Memory B cell (primary cell): ENCODE results near the gene AOPEP.

Experiments used
- ATAC-seq: fragments of 150-1000 bp; cut with Tn5 transposase; 2 replicates; pipeline ENCODE4 v1.10.0; 2021; ENCODE audit warnings: low read depth, mild to moderate bottlenecking, moderate library complexity
- DNase-seq, 2 donors: peaks; one replicate each; pipeline ENCODE4 v3.0.0; 2022; ENCODE audit warnings: low spot score in 2 of 2
- H3K27ac Mint-ChIP-seq: one replicate; pipeline ENCODE4 v1.8.0; 2022; ENCODE audit warnings: mild to moderate bottlenecking, moderate library complexity, mixed read lengths
- H3K27me3 Mint-ChIP-seq: one replicate; pipeline ENCODE4 v1.8.0; 2022; ENCODE audit warnings: mixed read lengths
- H3K36me3 Mint-ChIP-seq: one replicate; pipeline ENCODE4 v1.8.0; 2022; ENCODE audit warnings: mild to moderate bottlenecking, mixed read lengths
- H3K4me1 Mint-ChIP-seq: one replicate; pipeline ENCODE4 v1.8.0; 2022; ENCODE audit warnings: mixed read lengths
- H3K4me3 Mint-ChIP-seq: one replicate; pipeline ENCODE4 v1.8.0; 2022; ENCODE audit warnings: mild to moderate bottlenecking, moderate library complexity, mixed read lengths
- H3K9me3 Mint-ChIP-seq: one replicate; pipeline ENCODE4 v1.8.0; 2022; ENCODE audit warnings: mixed read lengths

The AOPEP gene

GRCh38 chr9:94915476-94916450, 189.3 kb downstream of the AOPEP start:
- Mint-ChIP-seq H3K9me3 (no peaks in the 10 kb centered on the region), H3K4me3 (no peak overlapping the region), H3K4me1 (peaks cover 5% of the 10 kb centered on the region), H3K36me3 (peaks cover 5% of the 10 kb centered on the region), H3K27ac (peak overlapping the region; percentile 18), H3K27me3 (no peaks in the 10 kb centered on the region)
- ATAC-seq (no peak), DNase-seq (no peak)

DNA sequence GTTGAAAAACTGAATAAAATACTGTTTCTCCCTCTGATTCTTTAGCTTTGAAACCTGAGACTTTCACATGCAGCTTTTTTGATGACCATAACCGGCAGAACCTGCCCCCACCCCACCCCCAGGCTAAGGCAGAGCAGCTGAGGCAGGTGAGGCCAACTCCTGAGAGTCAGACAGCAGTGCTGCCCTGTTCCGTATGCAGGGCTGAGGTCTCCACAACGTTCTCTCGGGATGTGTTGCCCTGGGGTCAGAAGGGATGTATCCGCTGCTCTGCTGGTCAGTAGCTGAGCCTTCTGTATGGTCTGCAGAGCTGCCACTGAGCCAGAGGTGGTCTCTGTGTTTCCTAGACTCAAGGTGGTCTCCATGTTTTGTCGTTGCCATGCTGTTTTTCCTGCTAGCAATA, 190.5 kb downstream of the AOPEP start:
- no peak for DNase-seq

DNA sequence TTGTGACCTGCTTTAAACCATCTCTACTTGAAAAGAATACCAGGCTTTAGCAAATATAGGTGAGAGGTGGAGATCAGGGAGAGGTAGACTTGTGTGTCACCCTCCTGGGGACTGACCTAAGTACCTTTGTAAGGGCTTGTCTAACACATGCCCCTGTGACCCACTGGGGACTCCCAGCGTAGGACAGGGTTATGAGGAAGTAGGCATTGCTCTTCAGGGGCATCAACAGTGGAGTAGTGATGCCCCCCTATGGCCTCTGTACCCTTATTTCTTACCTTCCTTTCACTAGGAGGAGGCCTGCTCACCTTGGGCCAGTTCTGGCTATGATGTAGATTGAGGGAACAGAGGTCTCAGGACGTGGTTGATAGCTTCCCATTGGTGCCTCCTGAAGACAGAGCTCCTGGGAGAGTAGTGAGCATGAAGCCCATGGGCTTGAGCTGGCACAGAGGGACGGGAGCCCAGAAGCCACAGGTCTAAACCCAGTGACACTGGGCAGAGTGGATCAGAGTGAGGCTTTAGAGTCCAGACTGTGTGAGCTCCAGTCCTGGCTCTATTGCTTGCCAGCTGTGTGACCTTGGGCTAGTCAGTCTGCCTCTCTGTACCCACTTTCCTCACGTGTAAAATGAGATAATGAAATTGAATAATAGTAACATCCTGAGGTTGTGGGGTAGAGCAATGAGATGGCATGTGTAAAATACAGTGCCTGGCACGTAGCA, 191.7 kb downstream of the AOPEP start:
- no peaks in the 10 kb centered on the region for H3K9me3 Mint-ChIP-seq
- peaks cover 9% of the 10 kb centered on the region for H3K4me1 Mint-ChIP-seq
- H3K36me3 Mint-ChIP-seq, result peaks cover 8% of the 10 kb centered on the region
- DNase-seq, result peak; percentile 19 to 32
- peak; percentile 95 for ATAC-seq
- no peak overlapping the region for H3K4me3 Mint-ChIP-seq
- H3K27ac Mint-ChIP-seq, result peak overlapping the region; percentile 43
- no peaks in the 10 kb centered on the region for H3K27me3 Mint-ChIP-seq

More for the DNA sequence above, 190.5 kb downstream of the AOPEP start:
- Mint-ChIP-seq H3K4me3 (no peak overlapping the region), H3K27me3 (no peaks in the 10 kb centered on the region), H3K4me1 (peaks cover 5% of the 10 kb centered on the region), H3K27ac (no peak overlapping the region), H3K9me3 (no peaks in the 10 kb centered on the region), H3K36me3 (peaks cover 5% of the 10 kb centered on the region)
- ATAC-seq, result no peak

GRCh38 chr9:94919376-94920098, 193.0 kb downstream of the AOPEP start:
- Mint-ChIP-seq H3K4me3 (no peak overlapping the region), H3K36me3 (peaks cover 10% of the 10 kb centered on the region), H3K4me1 (peaks cover 9% of the 10 kb centered on the region), H3K9me3 (no peaks in the 10 kb centered on the region), H3K27ac (no peak overlapping the region), H3K27me3 (no peaks in the 10 kb centered on the region)
- DNase-seq (no peak), ATAC-seq (no peak)

DNA sequence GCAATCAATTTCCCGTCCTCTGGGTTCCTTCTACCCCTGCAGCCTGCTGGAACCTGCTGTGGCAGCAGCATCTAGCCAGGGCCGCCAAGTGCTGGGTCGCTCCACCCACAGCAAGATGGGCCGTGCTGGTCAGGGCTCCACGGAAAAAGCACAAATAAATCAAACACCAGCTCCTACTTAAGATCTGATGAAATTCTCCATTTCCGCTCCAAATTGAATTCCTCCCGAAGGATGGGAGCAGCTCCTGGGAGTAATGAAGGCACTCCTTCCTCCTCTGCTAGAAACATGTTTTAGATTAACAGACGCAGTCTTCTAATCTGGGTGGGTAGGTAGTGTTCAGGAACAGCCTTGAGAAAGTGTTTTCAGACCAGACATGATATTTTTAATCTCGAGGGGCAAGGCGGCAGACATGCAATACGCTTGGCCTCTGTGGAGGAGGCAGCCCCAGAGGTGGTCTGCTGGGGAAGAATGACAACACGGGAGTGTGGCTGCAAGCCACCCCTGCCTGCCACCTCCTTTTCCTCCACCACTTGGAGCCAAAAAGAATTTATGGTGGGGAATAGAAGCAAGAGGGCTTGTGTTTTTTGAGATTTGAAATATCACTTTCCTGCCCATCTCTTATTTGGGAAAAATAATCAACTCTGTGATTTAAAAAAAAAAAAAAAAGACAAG, 194.1 kb downstream of the AOPEP start:
- DNase-seq, result no peak
- Mint-ChIP-seq H3K9me3 (no peaks in the 10 kb centered on the region), H3K27ac (no peak overlapping the region), H3K27me3 (no peaks in the 10 kb centered on the region), H3K36me3 (peaks cover 9% of the 10 kb centered on the region), H3K4me3 (no peak overlapping the region), H3K4me1 (peaks cover 9% of the 10 kb centered on the region)
- ATAC-seq, result no peak

DNA sequence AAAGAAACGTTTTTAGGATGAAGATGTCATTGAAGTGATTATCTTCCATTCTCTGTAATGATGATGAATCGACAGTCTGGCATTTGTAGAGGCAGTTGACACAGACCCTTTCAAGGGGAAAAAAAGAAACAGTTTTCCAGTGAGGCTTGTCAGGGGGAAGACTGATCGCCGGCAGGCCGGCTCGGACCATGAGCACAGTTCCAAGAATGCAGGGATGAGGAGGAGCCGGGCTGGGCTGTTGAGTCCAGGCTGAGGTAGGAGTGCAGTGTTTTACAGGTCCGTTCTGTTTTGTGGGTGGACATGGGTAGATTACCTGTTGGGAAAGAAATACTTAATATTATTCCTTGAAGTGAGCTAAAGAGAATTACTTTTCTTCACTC, 194.6 kb downstream of the AOPEP start:
- Mint-ChIP-seq H3K4me3 (no peak overlapping the region), H3K27ac (no peak overlapping the region), H3K4me1 (peaks cover 9% of the 10 kb centered on the region), H3K36me3 (peaks cover 13% of the 10 kb centered on the region), H3K27me3 (no peaks in the 10 kb centered on the region), H3K9me3 (no peaks in the 10 kb centered on the region)
- no peak for DNase-seq
- no peak for ATAC-seq

- no peak overlapping the region for H3K27ac Mint-ChIP-seq
- no peaks in the 10 kb centered on the region for H3K27me3 Mint-ChIP-seq
- DNase-seq, result no peak
- peaks cover 9% of the 10 kb centered on the region for H3K4me1 Mint-ChIP-seq
- no peak for ATAC-seq
- peaks cover 13% of the 10 kb centered on the region for H3K36me3 Mint-ChIP-seq
- H3K4me3 Mint-ChIP-seq, result no peak overlapping the region
- H3K9me3 Mint-ChIP-seq, result no peaks in the 10 kb centered on the region
These were observed 195.2 kb downstream of the AOPEP start for GRCh38 chr9:94921656-94922055.

DNA sequence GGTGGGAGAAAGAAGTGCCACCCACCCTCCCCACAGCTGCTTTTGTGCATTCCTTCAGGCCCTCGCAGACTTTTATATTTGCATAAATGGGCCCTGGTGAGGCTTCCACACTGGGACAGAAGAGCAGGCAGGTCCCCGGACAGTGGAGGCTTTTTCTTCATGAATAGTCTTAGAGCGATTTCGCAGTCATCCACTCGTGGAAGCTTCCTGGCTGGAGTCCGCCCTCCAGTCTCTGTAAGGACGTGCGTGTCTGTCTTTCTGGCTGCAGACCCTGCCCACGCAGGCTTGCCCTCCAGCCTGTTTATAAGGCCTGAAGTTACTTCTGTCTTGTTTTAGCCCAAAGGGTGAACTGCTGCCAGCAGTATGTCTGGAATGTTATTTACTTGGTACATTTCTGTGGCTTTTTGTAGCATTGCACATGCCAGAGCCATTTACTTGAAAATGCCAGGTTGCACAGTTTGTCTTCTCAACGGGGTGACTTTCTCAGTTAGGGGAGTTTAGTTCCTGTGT, 195.7 kb downstream of the AOPEP start:
- no peaks in the 10 kb centered on the region for H3K9me3 Mint-ChIP-seq
- H3K4me1 Mint-ChIP-seq, result peaks cover 9% of the 10 kb centered on the region
- ATAC-seq (no peak), DNase-seq (no peak)
- H3K27me3 Mint-ChIP-seq, result no peaks in the 10 kb centered on the region
- no peak overlapping the region for H3K27ac Mint-ChIP-seq
- peaks cover 15% of the 10 kb centered on the region for H3K36me3 Mint-ChIP-seq
- no peak overlapping the region for H3K4me3 Mint-ChIP-seq

- peaks cover 18% of the 10 kb centered on the region for H3K36me3 Mint-ChIP-seq
- ATAC-seq (no peak), DNase-seq (no peak)
- no peak overlapping the region for H3K4me3 Mint-ChIP-seq
- no peaks in the 10 kb centered on the region for H3K27me3 Mint-ChIP-seq
- H3K9me3 Mint-ChIP-seq, result no peaks in the 10 kb centered on the region
- H3K27ac Mint-ChIP-seq, result no peak overlapping the region
- peaks cover 6% of the 10 kb centered on the region for H3K4me1 Mint-ChIP-seq
These were observed 196.2 kb downstream of the AOPEP start for GRCh38 chr9:94922691-94923107.

- peaks cover 17% of the 10 kb centered on the region for H3K36me3 Mint-ChIP-seq
- H3K27ac Mint-ChIP-seq, result no peak overlapping the region
- ATAC-seq (no peak), DNase-seq (no peak)
- no peak overlapping the region for H3K4me3 Mint-ChIP-seq
- no peaks in the 10 kb centered on the region for H3K27me3 Mint-ChIP-seq
- H3K9me3 Mint-ChIP-seq, result no peaks in the 10 kb centered on the region
- peaks cover 4% of the 10 kb centered on the region for H3K4me1 Mint-ChIP-seq
These were observed 197.0 kb downstream of the AOPEP start for GRCh38 chr9:94923326-94924089.

- H3K4me3 Mint-ChIP-seq, result no peak overlapping the region
- ATAC-seq, result no peak
- no peaks in the 10 kb centered on the region for H3K9me3 Mint-ChIP-seq
- H3K36me3 Mint-ChIP-seq, result peaks cover 20% of the 10 kb centered on the region
- no peak overlapping the region for H3K27ac Mint-ChIP-seq
- DNase-seq, result no peak
- peaks cover 6% of the 10 kb centered on the region for H3K4me1 Mint-ChIP-seq
- no peaks in the 10 kb centered on the region for H3K27me3 Mint-ChIP-seq
These were observed 199.4 kb downstream of the AOPEP start for GRCh38 chr9:94925751-94926430.

DNA sequence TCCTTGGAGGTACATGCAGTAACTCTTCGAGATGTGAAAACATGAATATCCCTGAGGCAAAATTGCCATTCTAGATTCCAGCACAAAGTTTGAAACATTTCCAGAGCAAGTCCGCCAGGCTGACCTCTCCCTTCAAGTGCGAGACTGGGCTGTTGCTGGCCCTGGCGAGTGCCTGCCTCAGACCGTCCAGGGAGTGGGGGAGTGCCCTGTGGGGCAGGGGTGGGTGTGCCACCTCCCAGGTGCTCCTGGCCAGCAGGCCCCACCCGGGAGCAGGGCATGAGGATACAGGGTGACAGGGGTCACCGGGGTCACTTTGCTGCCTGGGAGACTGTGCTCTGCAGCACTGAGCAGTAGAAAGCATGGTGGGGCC, 199.9 kb downstream of the AOPEP start:
- H3K27ac Mint-ChIP-seq, result no peak overlapping the region
- no peaks in the 10 kb centered on the region for H3K27me3 Mint-ChIP-seq
- H3K4me1 Mint-ChIP-seq, result peaks cover 6% of the 10 kb centered on the region
- ATAC-seq (no peak), DNase-seq (no peak)
- H3K4me3 Mint-ChIP-seq, result no peak overlapping the region
- H3K36me3 Mint-ChIP-seq, result peaks cover 20% of the 10 kb centered on the region
- H3K9me3 Mint-ChIP-seq, result no peaks in the 10 kb centered on the region
